Activated CD4-positive, CD25-positive, alpha-beta regulatory T cell treated with anti-CD3 and anti-CD28 coated beads, Interleukin-2, amount 50 U/mL, for 24 hours (primary cell): ENCODE results near the gene ULK2.
A peak's percentile ranks its signal among the peaks of the same experiment; 100 is the strongest.
"Not testable (repeated sequence)": the region's sequence is repeated elsewhere in the genome, so short reads cannot be mapped to it uniquely, and the experiment has no call there.

Experiments used
- ATAC-seq, 2 donors: fragments of 150-1000 bp; cut with Tn5 transposase; one replicate each; pipeline ENCODE4 v1.10.0; 2021; ENCODE audit warnings: mild to moderate bottlenecking in 1 of 2, moderate library complexity in 1 of 2

The ULK2 gene

DNA sequence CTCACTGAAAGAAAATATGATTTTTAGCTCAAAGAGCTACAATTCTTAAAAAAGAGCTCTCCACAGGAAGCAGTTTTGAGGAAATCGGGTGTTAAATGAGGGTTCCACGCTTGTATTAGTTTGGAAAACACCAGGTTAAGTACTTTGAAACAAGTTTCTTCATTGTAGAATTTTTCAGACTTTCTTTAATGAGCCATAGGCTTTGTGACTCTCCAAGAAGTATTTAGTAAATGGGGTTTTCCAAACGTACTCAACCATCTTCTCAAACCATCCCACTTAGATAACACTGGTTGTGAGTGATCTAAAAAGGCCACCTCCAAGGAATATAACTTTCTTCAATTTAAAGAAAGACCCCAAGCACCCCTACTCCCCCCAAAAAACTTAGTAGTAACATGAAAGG, 2.7 kb downstream of the ULK2 start:
- ATAC-seq, result no peak

- ATAC-seq, result not testable (repeated sequence)
Observed at GRCh38 chr17:19860647-19861177, 7.0 kb downstream of the ULK2 start.

DNA sequence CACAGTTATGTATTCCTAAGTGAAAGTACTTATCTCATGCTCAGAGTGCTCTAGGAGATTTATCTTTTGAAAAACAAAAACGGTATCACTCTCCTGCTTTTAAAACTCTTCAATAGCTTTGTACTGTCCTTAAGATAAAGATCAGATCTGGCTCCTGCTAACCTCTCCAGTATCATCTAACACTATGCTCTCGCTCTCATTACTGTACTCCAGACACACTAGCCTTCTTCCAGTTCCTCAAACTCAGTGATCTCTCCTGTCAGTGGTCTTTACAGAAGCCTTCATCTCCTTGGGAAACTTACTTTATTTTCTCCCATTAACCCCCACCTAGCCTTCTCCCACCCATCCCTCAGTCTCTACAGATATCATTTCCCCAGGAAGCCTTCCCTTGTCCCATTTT, 10.1 kb downstream of the ULK2 start:
- ATAC-seq, result no peak

GRCh38 chr17:19833914-19834313, 33.8 kb downstream of the ULK2 start:
- no peak for ATAC-seq

DNA sequence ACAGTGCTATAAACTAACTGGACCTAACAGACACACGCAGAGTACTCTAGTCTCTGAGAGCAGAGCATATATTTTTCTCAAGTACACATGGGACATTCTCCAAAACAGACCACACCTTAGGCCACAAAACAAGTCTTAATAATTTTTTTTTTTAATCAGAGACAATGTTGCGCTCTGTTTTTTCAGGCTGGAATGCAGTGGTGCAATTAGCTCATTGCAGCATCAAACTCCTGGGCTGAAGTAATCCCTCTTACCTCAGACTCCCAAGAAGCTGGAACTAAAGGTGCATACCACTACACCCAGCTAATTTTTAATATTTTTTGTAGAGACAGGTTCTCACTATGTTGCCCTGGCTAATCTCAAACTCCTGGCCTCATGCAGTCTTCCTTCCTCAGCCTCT, 37.7 kb downstream of the ULK2 start:
- ATAC-seq, result no peak

- ATAC-seq, result no peak
Observed at GRCh38 chr17:19812407-19812806, 55.3 kb downstream of the ULK2 start.

DNA sequence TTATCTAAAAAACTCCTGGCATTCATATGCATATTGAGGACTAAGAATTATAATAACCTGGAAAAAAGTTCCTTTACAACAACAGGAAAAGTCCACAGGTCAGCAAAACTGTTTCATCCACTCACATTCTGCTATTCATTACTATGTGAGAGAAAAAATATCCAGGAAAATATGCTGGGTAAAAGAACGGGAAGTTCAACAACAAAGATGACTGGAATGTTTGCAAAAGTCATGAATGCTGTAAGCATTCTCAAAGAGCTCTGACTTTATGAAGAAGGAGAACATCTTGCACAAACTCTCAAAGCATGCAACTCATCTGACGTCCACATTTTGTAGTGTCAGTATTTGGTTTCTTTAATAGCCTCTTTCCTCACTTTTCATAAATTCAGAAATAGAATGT, 62.7 kb downstream of the ULK2 start:
- ATAC-seq, result no peak

GRCh38 chr17:19800571-19800970, 67.2 kb downstream of the ULK2 start:
- no peak for ATAC-seq

GRCh38 chr17:19799796-19800195, 67.9 kb downstream of the ULK2 start:
- ATAC-seq, result no peak

DNA sequence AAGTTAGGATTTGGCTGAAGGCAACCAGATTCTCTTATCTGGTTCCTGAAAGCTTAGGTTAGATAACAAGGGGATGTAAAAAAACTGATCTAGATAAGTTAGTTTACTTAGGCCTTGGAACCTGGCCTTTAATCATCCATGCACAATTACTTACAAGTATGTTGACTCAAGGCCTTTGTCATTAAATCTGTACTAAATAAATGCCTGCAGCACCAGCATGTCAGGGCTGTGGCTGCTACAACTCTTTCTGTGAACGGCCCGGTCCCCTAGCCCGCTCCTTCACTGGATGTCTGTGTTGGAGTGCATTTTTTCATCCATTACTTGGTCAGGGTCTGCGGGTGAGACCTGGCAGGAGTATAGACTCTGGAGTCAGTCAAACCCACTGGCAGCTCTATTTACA, 71.3 kb downstream of the ULK2 start:
- ATAC-seq, result no peak

GRCh38 chr17:19791918-19792550, 75.7 kb downstream of the ULK2 start:
- no peak for ATAC-seq

- no peak for ATAC-seq
Observed at GRCh38 chr17:19787733-19788357, 79.9 kb downstream of the ULK2 start.

DNA sequence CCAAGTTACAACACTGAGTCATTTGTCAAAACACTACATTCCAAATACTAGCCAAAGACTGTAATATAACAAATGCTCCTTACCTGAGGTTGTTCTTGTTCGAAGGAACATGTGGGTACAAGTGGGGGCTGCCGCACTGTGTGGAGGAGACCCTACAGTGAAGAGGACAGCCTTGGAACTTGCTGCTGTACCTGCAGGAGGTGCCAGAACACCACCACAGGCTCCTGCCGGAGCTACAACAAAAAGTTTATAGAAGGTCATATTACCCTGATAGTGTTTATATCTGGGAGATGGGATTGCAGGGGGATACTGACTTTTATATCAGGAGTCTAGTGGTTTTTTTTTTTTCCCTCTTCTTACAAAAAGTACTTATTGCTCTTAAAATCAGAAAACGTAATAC, 81.9 kb downstream of the ULK2 start:
- no peak for ATAC-seq

- peak; percentile 41 to 66 for ATAC-seq
Observed at GRCh38 chr17:19781488-19782458, 86.0 kb downstream of the ULK2 start.

- ATAC-seq, result no peak
Observed at GRCh38 chr17:19780846-19781245, 86.9 kb downstream of the ULK2 start.

DNA sequence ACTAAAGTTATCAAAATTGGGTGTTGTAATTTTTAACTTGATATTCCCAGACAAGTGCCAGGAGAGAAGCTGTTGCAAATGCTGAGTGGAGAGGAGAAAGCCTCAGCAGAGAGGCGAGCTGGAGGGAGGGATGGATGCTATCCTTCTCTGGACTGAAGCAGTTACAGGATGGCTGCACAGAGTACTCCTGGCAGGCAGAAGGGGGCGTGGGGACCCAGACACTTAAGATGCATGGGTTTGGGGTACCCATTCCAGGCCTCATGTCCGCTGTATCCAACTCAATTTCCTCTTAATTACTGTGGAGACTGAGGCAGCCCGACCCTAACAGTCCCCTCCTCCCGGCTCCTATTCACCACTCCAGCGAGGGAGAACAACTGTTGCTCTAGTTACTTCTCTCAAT, 94.2 kb downstream of the ULK2 start:
- ATAC-seq, result no peak

- peak; percentile 28 to 39 for ATAC-seq
Observed at GRCh38 chr17:19771971-19772630, 95.6 kb downstream of the ULK2 start.

GRCh38 chr17:19770985-19771735, 96.6 kb downstream of the ULK2 start:
- ATAC-seq, result no peak

DNA sequence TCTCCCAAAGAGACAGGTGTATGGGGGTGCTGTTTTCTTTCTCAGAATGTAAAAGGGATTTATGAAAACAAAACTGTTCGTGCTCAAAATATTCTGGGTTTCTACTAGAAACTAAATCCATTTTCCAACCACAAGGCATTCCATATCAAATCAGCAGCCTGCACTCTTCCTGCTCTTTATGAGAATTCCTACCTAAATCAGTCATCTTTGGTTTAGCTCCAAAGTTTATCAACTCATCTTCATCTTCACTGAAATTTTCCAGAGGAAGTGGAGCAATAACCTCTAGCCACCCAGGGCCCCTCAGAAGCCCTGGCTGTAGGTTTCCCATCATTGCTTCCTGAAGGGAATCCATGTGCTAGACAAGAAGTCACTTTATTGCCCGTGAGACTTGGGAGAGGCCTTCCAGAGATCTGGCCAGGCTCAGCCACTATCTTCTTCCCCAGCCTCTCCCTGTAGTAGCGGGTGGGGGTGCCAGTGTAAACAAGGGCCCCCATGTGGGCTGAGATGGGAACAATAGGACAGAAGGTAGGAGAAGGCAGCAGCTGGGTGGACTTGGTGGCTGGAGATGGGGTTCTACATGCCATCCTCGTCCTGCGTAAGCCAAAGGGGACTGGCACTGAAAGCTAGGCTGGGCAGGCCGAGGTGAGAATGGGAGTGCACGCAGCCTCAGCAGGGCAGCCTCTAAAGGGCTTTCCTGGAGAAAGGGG, 97.6 kb downstream of the ULK2 start:
- ATAC-seq, result no peak

DNA sequence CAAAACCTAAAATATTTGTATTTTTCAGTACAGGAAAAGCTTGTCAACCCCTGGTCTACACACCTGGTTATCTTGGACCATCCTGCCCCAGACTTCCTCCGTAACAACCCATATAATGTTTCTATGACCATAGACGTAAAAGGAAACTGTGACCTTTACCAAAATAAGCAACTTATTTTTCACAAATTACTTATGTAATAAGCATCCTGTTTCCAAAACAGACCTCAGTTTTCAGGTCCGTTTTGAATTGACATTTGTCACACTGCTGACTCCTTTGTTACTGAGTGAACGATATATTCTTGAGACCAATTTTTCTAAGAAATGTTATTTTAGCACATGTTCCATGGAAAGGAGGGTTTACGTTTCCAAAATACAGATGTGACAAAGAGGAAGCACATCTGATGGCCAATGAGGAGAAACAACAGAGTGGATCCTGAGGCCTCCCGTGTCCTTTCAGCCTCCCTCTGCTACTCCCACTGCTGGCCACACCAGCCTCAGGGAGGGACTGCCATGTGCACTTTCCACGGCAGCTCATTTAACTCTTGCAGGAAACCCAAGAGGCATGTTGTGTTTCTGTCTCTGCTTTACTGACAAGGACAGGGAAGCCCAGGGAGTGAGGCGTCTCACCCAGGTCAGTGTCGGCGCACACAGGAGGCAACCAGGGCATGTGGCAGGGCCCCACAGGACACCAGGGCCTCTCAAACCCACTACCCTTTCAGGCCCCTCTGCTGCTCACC, 99.5 kb downstream of the ULK2 start:
- peak; percentile 24 to 30 for ATAC-seq
